HepG2 (cell line): ENCODE measurements around the gene FXYD6. TPM values are rescaled to one million over a fixed set of nuclear protein-coding genes. Genes with fewer than 3 reads are reported as not detected.

Experiments used
- ARNT ChIP-seq: fragments of 450-650 bp; IDR thresholded peaks from 2 replicates; pipeline ENCODE4 v1.6.1; 2017
- CAMTA2 ChIP-seq: sonication (generic); formaldehyde crosslinking; IDR thresholded peaks from 2 replicates; pipeline ENCODE4 v1.4.0; 2020; ENCODE audit warnings: mild to moderate bottlenecking, missing genetic modification reagents, borderline replicate concordance
- HNRNPUL1 ChIP-seq: fragments of 200-400 bp; formaldehyde crosslinking; IDR thresholded peaks from 2 replicates; pipeline ENCODE4 v1.6.1; 2017; ENCODE audit warnings: low read depth, mild to moderate bottlenecking, low read length, moderate library complexity
- ZBTB7A ChIP-seq: sonication (generic); formaldehyde crosslinking; IDR thresholded peaks from 2 replicates; pipeline ENCODE4 v1.8.0; 2022; ENCODE audit warnings: mild to moderate bottlenecking, missing genetic modification reagents
- ZNF232 ChIP-seq: sonication (generic); formaldehyde crosslinking; IDR thresholded peaks from 2 replicates; pipeline ENCODE4 v1.4.0; 2020; ENCODE audit warnings: missing genetic modification reagents, borderline replicate concordance
- ZNF724P ChIP-seq: sonication (generic); formaldehyde crosslinking; IDR thresholded peaks from 2 replicates; pipeline ENCODE4 v1.8.0; 2022; ENCODE audit warnings: missing genetic modification reagents, borderline replicate concordance
- ZNF766 ChIP-seq: sonication (generic); formaldehyde crosslinking; IDR thresholded peaks from 2 replicates; pipeline ENCODE4 v1.5.0; 2020; ENCODE audit warnings: missing genetic modification reagents, borderline replicate concordance
- ZSCAN31 ChIP-seq: sonication (generic); formaldehyde crosslinking; IDR thresholded peaks from 2 replicates; pipeline ENCODE4 v1.5.0; 2020; ENCODE audit warnings: low read depth, mild to moderate bottlenecking, missing genetic modification reagents
- polyA plus RNA-seq, 8 experiments: library from polyadenylated mRNA; depleted of rRNA in 3 of 8; stranded (reverse) in 7 of 8; unstranded in 1 of 8; fragments of >200 nt; fragmentation: Illumina TruSeq in 4 of 8; extraction: Trizol in 4 of 8; gene quantifications; 2 replicates each; pipeline versions ENCODE4 v1.2.1 to v1.2.3, GENCODE V29; 2011 to 2016; ENCODE audit warnings: low read depth in 4 of 8, missing spikeins in 1 of 8, mixed read lengths in 1 of 8; ENCODE audit not compliant: insufficient read depth in 1 of 8
- total RNA-seq, 5 experiments: library from RNA; depleted of rRNA; stranded (reverse); fragments of >200 nt; fragmentation: Illumina TruSeq; extraction: Trizol; gene quantifications; 2 replicates each; pipeline ENCODE4 v1.2.3, GENCODE V29; 2016; ENCODE audit warnings: low read depth in 1 of 5
- TF ChIP-seq, protein P1 (sequence below): sonication (generic); formaldehyde crosslinking; IDR thresholded peaks from 2 replicates; pipeline ENCODE4 v1.4.0; 2020; ENCODE audit warnings: mild to moderate bottlenecking, low read depth, missing genetic modification reagents
- TF ChIP-seq, protein P2 (sequence below): IDR thresholded peaks from 2 replicates; pipeline ENCODE4 v1.6.1; 2018; ENCODE audit warnings: missing genetic modification reagents, mild to moderate bottlenecking, missing compliant biosample characterization
- TF ChIP-seq, protein P3 (sequence below): fragments of 450-650 bp; IDR thresholded peaks from 2 replicates; pipeline ENCODE4 v1.6.1; 2017; ENCODE audit warnings: mild to moderate bottlenecking
- TF ChIP-seq, protein P4 (sequence below): sonication (generic); formaldehyde crosslinking; IDR thresholded peaks from 2 replicates; pipeline ENCODE4 v1.5.0; 2020; ENCODE audit warnings: missing genetic modification reagents

FXYD6 gene
- total and polyA plus RNA-seq, 2 of the 13 experiments (the other 11 are each of a cell fraction or from before 2014, with no cell fraction given), result not detected

DNA sequence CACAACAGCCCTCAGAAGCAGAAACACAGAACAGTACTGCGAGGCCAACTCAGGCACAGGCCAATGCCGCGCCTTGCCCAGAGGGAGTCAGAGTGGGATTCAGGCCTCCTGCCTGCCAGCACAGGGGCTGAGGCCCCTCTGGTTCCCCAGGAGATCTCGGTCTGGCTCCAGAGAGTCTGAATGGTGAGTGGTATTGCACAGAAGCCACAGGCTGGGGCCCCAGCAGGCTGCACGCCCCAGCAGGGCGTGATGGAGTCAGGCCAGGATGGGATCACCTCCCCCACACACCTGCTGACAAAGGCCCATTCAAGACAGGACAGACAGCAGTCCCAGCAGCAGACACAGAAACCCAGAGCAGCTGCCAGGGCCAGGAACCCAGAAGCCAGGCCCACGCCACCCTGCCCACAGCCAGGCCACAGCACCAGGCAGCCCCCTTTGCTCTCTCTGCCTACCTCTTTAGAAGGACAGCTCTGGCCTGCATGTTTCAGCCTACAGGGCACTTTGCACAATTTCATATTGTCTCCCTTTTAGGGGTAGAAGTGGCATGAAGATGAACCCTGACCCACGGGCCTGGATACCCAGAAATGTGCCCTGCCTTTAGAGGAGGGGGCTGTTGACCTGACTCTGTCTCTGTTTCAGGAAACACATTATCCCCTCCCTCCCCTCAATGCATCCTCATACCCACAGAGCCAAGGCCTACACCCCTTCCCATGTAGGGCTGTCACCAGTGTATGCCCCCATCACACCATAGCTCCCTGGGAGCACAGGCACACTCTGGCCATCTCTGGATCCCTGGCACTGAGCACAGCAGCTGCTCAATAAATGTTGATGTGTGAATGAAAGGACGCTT, 6.1 kb downstream of the FXYD6 start (continued):
- TF ChIP-seq, protein P1, sequence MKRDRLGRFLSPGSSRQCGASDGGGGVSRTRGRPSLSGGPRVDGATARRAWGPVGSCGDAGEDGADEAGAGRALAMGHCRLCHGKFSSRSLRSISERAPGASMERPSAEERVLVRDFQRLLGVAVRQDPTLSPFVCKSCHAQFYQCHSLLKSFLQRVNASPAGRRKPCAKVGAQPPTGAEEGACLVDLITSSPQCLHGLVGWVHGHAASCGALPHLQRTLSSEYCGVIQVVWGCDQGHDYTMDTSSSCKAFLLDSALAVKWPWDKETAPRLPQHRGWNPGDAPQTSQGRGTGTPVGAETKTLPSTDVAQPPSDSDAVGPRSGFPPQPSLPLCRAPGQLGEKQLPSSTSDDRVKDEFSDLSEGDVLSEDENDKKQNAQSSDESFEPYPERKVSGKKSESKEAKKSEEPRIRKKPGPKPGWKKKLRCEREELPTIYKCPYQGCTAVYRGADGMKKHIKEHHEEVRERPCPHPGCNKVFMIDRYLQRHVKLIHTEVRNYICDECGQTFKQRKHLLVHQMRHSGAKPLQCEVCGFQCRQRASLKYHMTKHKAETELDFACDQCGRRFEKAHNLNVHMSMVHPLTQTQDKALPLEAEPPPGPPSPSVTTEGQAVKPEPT (CRISPR knock-in tag), result no peak
- TF ChIP-seq ZBTB7A (CRISPR knock-in tag) (no peak), ZNF232 (CRISPR knock-in tag) (no peak), ZNF724P (CRISPR knock-in tag) (no peak), ARNT (no peak), CAMTA2 (CRISPR knock-in tag) (no peak), ZNF766 (CRISPR knock-in tag) (no peak), ZSCAN31 (no peak), HNRNPUL1 (no peak)
- TF ChIP-seq, protein P2, sequence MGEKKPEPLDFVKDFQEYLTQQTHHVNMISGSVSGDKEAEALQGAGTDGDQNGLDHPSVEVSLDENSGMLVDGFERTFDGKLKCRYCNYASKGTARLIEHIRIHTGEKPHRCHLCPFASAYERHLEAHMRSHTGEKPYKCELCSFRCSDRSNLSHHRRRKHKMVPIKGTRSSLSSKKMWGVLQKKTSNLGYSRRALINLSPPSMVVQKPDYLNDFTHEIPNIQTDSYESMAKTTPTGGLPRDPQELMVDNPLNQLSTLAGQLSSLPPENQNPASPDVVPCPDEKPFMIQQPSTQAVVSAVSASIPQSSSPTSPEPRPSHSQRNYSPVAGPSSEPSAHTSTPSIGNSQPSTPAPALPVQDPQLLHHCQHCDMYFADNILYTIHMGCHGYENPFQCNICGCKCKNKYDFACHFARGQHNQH (CRISPR knock-in tag), result no peak
- TF ChIP-seq, protein P3, sequence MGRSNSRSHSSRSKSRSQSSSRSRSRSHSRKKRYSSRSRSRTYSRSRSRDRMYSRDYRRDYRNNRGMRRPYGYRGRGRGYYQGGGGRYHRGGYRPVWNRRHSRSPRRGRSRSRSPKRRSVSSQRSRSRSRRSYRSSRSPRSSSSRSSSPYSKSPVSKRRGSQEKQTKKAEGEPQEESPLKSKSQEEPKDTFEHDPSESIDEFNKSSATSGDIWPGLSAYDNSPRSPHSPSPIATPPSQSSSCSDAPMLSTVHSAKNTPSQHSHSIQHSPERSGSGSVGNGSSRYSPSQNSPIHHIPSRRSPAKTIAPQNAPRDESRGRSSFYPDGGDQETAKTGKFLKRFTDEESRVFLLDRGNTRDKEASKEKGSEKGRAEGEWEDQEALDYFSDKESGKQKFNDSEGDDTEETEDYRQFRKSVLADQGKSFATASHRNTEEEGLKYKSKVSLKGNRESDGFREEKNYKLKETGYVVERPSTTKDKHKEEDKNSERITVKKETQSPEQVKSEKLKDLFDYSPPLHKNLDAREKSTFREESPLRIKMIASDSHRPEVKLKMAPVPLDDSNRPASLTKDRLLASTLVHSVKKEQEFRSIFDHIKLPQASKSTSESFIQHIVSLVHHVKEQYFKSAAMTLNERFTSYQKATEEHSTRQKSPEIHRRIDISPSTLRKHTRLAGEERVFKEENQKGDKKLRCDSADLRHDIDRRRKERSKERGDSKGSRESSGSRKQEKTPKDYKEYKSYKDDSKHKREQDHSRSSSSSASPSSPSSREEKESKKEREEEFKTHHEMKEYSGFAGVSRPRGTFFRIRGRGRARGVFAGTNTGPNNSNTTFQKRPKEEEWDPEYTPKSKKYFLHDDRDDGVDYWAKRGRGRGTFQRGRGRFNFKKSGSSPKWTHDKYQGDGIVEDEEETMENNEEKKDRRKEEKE, result no peak
- TF ChIP-seq, protein P4, sequence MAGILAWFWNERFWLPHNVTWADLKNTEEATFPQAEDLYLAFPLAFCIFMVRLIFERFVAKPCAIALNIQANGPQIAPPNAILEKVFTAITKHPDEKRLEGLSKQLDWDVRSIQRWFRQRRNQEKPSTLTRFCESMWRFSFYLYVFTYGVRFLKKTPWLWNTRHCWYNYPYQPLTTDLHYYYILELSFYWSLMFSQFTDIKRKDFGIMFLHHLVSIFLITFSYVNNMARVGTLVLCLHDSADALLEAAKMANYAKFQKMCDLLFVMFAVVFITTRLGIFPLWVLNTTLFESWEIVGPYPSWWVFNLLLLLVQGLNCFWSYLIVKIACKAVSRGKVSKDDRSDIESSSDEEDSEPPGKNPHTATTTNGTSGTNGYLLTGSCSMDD (CRISPR knock-in tag), result no peak
